DMS79 (cell line): ENCODE data around the gene DCDC2.
"Not testable (repeated sequence)": the region's sequence is repeated elsewhere in the genome, so short reads cannot be mapped to it uniquely, and the experiment has no call there.

Experiments used
- DNase-seq: peaks from one replicate; lab custom pipeline; 2025; lab: John Stamatoyannopoulos, UW

Gene DCDC2

GRCh38 chr6:24324617-24325016, 33.2 kb downstream of the DCDC2 start:
- no peak for DNase-seq

DNA sequence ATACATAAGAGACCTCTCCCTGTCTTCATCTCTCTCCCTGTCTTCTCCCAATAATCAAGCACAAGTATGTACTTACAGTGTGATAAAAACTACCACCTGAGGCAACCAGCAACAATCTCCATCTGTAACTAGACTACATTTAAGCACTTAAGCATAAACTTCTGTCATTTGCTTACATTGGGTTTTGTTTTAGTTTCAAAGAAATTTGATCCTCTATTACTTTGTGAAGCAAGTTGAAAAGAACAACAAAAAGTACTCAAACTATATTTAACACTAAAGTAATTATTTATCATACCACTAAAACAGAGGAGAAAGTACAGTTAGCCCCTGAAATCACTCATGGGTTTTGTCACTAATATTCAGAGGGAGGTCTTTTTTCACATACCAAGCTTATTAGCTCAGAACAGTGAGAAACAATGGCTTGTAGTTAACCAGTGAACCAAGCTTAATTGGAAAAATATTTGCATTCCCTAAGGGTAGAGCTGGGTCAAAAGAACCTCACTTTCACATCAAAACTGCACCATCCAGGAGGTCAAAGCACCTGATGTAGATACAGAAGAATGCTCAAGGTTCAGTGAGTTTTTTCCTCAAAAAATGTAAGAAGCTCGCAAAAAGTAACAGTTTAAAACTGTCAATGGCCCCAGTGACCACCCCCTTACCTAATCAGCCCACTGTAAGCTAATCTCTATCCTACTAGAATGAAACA, 34.1 kb downstream of the DCDC2 start:
- DNase-seq, result no peak

DNA sequence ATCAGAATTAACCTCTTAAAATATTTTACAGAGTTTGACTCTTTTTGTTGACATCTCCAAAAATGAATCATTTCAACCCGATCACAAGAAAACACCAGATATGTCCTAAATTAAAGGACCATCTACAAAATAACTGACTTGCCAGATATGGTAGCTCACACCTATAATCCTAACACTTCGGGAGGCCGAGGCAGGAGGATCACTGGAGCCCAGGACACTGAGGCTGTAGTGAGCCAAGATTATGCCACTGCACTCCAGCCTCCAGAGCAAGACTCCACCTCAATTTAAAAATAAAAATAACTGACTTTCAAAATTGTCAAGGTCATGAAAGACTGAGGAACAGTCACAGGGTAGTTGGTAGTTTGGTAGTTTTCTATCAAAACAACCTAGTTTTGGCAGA, 34.9 kb downstream of the DCDC2 start:
- DNase-seq, result no peak

GRCh38 chr6:24322446-24322845, 35.4 kb downstream of the DCDC2 start:
- DNase-seq, result not testable (repeated sequence)

GRCh38 chr6:24321538-24322162, 36.2 kb downstream of the DCDC2 start:
- peak; percentile 49 for DNase-seq

GRCh38 chr6:24313251-24314141, 44.4 kb downstream of the DCDC2 start:
- DNase-seq, result no peak

GRCh38 chr6:24311775-24312174, 46.1 kb downstream of the DCDC2 start:
- DNase-seq, result not testable (repeated sequence)

- no peak for DNase-seq
Measured at GRCh38 chr6:24307881-24308280, 50.0 kb downstream of the DCDC2 start.

- no peak for DNase-seq
Measured at GRCh38 chr6:24306936-24307335, 50.9 kb downstream of the DCDC2 start.

DNA sequence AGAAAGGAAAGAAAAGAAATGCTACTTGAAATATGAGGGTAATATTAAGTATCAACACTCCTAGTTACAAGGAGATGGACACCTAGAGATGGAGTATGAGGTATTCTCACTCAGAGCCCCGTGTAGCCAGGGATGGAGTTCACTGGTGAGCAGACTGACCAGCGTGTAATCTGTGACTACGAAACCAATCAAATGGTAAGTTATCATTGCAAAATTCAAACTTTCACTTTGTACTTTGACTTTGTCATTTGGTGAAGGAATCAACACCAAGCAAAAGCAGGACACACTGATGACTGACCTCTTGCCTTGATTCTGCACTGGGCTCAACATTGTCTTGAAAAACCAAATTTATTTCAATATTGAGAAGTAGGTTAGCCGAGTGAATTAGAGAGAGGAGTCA, 51.8 kb downstream of the DCDC2 start:
- DNase-seq, result no peak

GRCh38 chr6:24296944-24297343, 60.9 kb downstream of the DCDC2 start:
- no peak for DNase-seq

DNA sequence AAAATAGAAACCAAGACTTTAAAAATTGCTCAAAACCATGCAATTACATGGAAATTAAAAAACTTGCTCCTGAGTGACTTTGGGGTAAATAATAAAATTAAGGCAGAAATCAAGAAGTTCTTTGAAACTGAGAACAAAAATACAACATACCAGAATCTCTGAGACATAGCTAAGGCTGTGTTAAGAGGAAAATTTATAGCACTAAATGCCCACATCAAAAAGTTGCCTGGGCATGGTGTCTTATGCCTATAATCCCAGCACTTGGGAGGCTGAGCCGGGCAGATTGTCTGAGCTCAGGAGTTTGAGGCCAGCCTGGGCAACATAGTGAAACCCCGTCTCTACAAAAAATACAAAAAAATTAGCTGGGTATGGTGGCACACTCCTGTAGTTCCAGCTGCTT, 64.0 kb downstream of the DCDC2 start:
- not testable (repeated sequence) for DNase-seq

- no peak for DNase-seq
Measured at GRCh38 chr6:24287239-24287638, 70.6 kb downstream of the DCDC2 start.

GRCh38 chr6:24284006-24284405, 73.9 kb downstream of the DCDC2 start:
- no peak for DNase-seq

DNA sequence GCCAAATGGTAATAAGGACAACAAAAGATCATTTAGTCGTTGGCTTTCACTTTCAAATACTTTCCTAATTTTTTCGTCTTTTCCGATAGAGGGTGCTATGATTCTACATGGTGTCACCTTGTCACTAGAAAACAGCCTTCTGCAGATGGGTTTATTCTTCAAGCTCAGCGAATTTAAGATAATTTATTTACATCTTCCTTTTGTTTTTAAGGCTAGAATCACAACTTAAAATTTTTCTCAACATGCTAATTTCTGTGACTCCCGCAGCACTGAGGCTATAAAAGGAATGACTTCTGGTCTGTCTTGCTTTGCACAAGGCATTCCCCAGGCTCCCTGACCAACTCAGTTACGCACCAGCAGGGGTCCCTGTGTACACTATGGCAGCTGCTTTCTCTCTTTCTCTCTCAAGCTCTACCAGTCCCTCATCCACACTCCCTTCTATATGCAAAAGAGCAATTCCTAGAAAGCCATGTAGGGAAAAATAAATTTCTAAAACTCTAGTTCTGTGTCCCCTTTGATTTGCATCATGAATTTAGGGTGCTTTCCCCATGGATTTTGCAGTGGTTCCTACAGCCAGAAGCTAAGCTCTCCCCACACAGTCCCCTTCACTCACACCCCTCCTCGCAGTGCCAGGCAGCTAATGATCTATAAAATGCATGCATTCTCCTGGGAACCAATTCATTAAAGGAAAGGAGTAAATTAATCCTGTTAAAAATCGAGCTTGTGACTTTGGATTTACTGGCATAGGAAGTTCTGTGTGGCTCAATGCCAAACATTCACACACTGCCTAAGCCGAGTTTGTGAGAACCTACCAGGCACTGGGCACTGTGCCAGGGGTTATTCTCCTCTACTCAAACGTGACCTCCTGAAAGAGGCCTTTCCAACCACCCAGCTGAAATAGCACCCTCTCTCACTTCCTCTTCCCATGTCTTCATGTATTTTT, 74.5 kb downstream of the DCDC2 start:
- peak; percentile 66 for DNase-seq

DNA sequence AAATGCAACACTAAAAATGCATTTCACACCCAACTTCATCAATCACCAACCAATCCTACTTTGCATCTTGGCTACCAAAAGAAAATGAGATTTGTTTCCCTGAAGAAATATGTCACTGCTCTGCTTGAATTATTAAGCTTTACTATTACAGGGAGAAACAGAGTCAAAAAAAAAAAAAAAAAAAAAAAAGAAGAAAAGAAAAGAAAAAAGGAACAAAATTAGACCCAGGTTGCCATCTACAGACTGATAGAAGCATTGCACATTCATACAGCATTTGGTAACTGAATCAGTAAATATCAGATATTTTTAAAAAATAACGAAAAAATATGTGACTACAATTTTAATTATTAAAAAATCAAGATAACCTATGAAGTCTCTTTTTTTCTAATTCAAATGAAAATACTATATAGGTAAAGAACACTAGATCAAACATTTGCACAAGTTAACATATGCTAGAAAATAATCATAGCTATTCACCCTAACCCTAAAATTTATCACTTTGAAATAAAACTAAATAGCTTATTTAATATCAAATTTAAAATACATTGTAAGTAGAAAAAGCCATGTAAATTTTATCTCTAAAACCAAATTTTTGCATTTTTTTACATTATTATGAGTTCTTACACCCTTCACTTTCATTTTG, 83.3 kb downstream of the DCDC2 start:
- DNase-seq, result no peak

- DNase-seq, result peak; percentile 99
Measured at GRCh38 chr6:24273096-24273870, 84.6 kb downstream of the DCDC2 start.

- DNase-seq, result no peak
Measured at GRCh38 chr6:24272553-24272952, 85.3 kb downstream of the DCDC2 start.

- no peak for DNase-seq
Measured at GRCh38 chr6:24272148-24272547, 85.7 kb downstream of the DCDC2 start.

- DNase-seq, result no peak
Measured at GRCh38 chr6:24270011-24270410, 87.8 kb downstream of the DCDC2 start.
